HCT116 (cell line): ENCODE data around the gene GRIK1. TPM values are rescaled to one million over a fixed set of nuclear protein-coding genes. Genes with fewer than 3 reads are reported as not detected.

Experiments used
- ATAC-seq: fragments of 200-7000 bp; cut with Tn5 transposase; 2 replicates; pipeline ENCODE4 v1.9.1; 2020; ENCODE audit warnings: mild to moderate bottlenecking, moderate library complexity
- BruUV-seq: library from RNA; stranded (reverse); fragments of 400-500 nt; replicated peaks from 2 replicates; lab custom pipeline; 2021; lab: Mats Ljungman, UMichigan
- CTCF ChIA-PET: fragments of 300-600 bp; sonication (Branson Sonifier 250); formaldehyde crosslinking; loops from one replicate; lab custom pipeline; 2021; ENCODE audit warnings: antibody characterized with exemption; lab: Charles Lee
- POLR2A ChIA-PET: fragments of 300-600, 350-600 bp; sonication (Branson Sonifier 250); formaldehyde crosslinking; loops from one replicate; lab custom pipeline; 2021; ENCODE audit warnings: antibody characterized with exemption; lab: Charles Lee
- RAD21 ChIA-PET, 2 experiments: fragments of 300-600 bp; sonication (Branson Sonifier 250); formaldehyde crosslinking; loops; one replicate each; lab custom pipeline; 2023; ENCODE audit warnings: low total read pairs in 2 of 2; ENCODE audit not compliant: uncharacterized antibody in 2 of 2, unreplicated experiment in 2 of 2, low non-redundant PET in 1 of 2; lab: Charles Lee
- DNase-seq: peaks from one replicate; pipeline ENCODE4 v3.0.0-alpha.2; 2010; ENCODE audit warnings: low read depth, low spot score
- H2AFZ ChIP-seq: fragments of 200-600 bp; shearing (Covaris generic), sonication (generic); 2 replicates; pipeline ENCODE4 v1.6.1; 2017; ENCODE audit warnings: low read depth, mixed run types, mixed read lengths, antibody characterized with exemption, low read length; ENCODE audit not compliant: poor library complexity, severe bottlenecking
- H3K27ac ChIP-seq: 2 replicates; pipeline ENCODE4 v1.5.1; 2012; ENCODE audit warnings: low read depth, low read length
- H3K27me3 ChIP-seq: fragments of 200-600 bp; sonication (generic); 2 replicates; pipeline ENCODE4 v1.6.1; 2016; ENCODE audit warnings: mixed run types, low read length, mixed read lengths; ENCODE audit not compliant: insufficient read depth
- H3K36me3 ChIP-seq, 2 experiments: fragments of 200-500 bp in 1 of 2; fragments of 200-600 bp in 1 of 2; sonication (Bioruptor generic) in 1 of 2; sonication (generic) in 1 of 2; 2 replicates each; pipeline versions ENCODE4 v1.5.1 to v1.6.1; 2014 to 2016; ENCODE audit warnings: low read length in 2 of 2, inconsistent platforms in 1 of 2, mixed read lengths in 1 of 2, mixed run types in 1 of 2; ENCODE audit not compliant: insufficient read depth in 2 of 2, control insufficient read depth in 1 of 2
- H3K4me1 ChIP-seq, 2 experiments: fragments of 200-600 bp in 1 of 2; sonication (generic) in 1 of 2; 2 replicates each; pipeline versions ENCODE4 v1.5.1 to v1.6.1; 2012 to 2017; ENCODE audit warnings: low read length in 2 of 2, inconsistent platforms in 1 of 2, mild to moderate bottlenecking in 1 of 2, mixed read lengths in 1 of 2, mixed run types in 1 of 2, moderate library complexity in 1 of 2; ENCODE audit not compliant: insufficient read depth in 2 of 2, control insufficient read depth in 1 of 2
- H3K4me2 ChIP-seq: fragments of 200-600 bp; sonication (generic); 2 replicates; pipeline ENCODE4 v1.6.1; 2017; ENCODE audit warnings: mixed run types, low read length, mixed read lengths
- H3K4me3 ChIP-seq, 2 experiments: fragments of 200-600 bp in 1 of 2; sonication (generic) in 1 of 2; replicated peaks in 1 of 2; 2 replicates each; pipeline ENCODE4 v1.5.1; 2011 to 2016; ENCODE audit warnings: low read length in 2 of 2, control low read depth in 1 of 2, low read depth in 1 of 2, mild to moderate bottlenecking in 1 of 2, mixed read lengths in 1 of 2, mixed run types in 1 of 2
- H3K79me2 ChIP-seq: fragments of 200-600 bp; sonication (generic); 2 replicates; pipeline ENCODE4 v1.6.1; 2017; ENCODE audit warnings: mild to moderate bottlenecking, mixed run types, low read length, moderate library complexity, mixed read lengths; ENCODE audit not compliant: insufficient read depth
- H3K9ac ChIP-seq: fragments of 200-600 bp; sonication (generic); 2 replicates; pipeline ENCODE4 v1.6.1; 2016; ENCODE audit warnings: low read length, mixed read lengths
- H3K9me2 ChIP-seq: fragments of 200-600 bp; sonication (generic), shearing (Covaris generic); 2 replicates; pipeline ENCODE4 v1.6.1; 2017; ENCODE audit warnings: mixed run types, mild to moderate bottlenecking, moderate library complexity; ENCODE audit not compliant: insufficient read depth
- H3K9me3 ChIP-seq, 2 experiments: fragments of 200-500 bp in 1 of 2; fragments of 200-600 bp in 1 of 2; sonication (Bioruptor generic) in 1 of 2; sonication (generic) in 1 of 2; 2 replicates each; pipeline ENCODE4 v1.6.1; 2014 to 2017; ENCODE audit warnings: low read length in 2 of 2, mixed read lengths in 2 of 2, inconsistent platforms in 1 of 2, low read depth in 1 of 2, mild to moderate bottlenecking in 1 of 2, mixed run types in 1 of 2, moderate library complexity in 1 of 2; ENCODE audit not compliant: control insufficient read depth in 1 of 2, insufficient read depth in 1 of 2
- H4K20me1 ChIP-seq: fragments of 200-600 bp; sonication (generic), shearing (Covaris generic); 2 replicates; pipeline ENCODE4 v1.6.1; 2017; ENCODE audit warnings: mixed run types, mild to moderate bottlenecking, moderate library complexity; ENCODE audit not compliant: insufficient read depth
- ATF3 ChIP-seq: IDR thresholded peaks from 2 replicates; pipeline ENCODE4 v1.6.1; 2012
- CEBPB ChIP-seq: IDR thresholded peaks from 2 replicates; pipeline ENCODE4 v1.6.1; 2012; ENCODE audit warnings: low read depth
- EGR1 ChIP-seq: IDR thresholded peaks from 2 replicates; pipeline ENCODE4 v1.6.1; 2012; ENCODE audit warnings: low read depth
- ELF1 ChIP-seq: IDR thresholded peaks from 2 replicates; pipeline ENCODE4 v1.6.1; 2012; ENCODE audit warnings: low read depth, borderline replicate concordance
- EZH2phosphoT487 ChIP-seq: fragments of 200-600 bp; IDR thresholded peaks from 2 replicates; pipeline ENCODE4 v1.6.1; 2018; ENCODE audit warnings: antibody characterized with exemption, borderline replicate concordance
- FOSL1 ChIP-seq: IDR thresholded peaks from 2 replicates; pipeline ENCODE4 v1.6.1; 2012; ENCODE audit warnings: low read depth
- JUND ChIP-seq: IDR thresholded peaks from 2 replicates; pipeline ENCODE4 v1.6.1; 2012
- RAD21 ChIP-seq: IDR thresholded peaks from 2 replicates; pipeline ENCODE4 v1.6.1; 2012; ENCODE audit warnings: low read depth, mild to moderate bottlenecking
- REST ChIP-seq: IDR thresholded peaks from 2 replicates; pipeline ENCODE4 v1.6.1; 2012; ENCODE audit warnings: low read depth
- SRF ChIP-seq: IDR thresholded peaks from 2 replicates; pipeline ENCODE4 v1.6.1; 2012; ENCODE audit warnings: low read depth
- TCF7L2 ChIP-seq: IDR thresholded peaks from 2 replicates; pipeline ENCODE4 v1.7.0; 2011; ENCODE audit warnings: borderline replicate concordance, inconsistent platforms; ENCODE audit not compliant: insufficient read depth, insufficient read length; ENCODE audit errors: extremely low read depth
- ZBTB33 ChIP-seq: IDR thresholded peaks from 2 replicates; pipeline ENCODE4 v1.6.1; 2011; ENCODE audit warnings: mild to moderate bottlenecking, low read length, moderate library complexity; ENCODE audit not compliant: insufficient replicate concordance; ENCODE audit errors: extremely low read depth
- ZFX ChIP-seq: fragments of 450-650 bp; IDR thresholded peaks from 2 replicates; pipeline ENCODE4 v1.6.1; 2017
- intact Hi-C: fragments of 100-400 bp; cut with micrococcal nuclease; formaldehyde crosslinking; loops from 2 replicates; pipeline ENCODE4 v1.10.0; 2022
- total RNA-seq: library from RNA; stranded (reverse); gene quantifications from one replicate; pipeline ENCODE4 v1.2.1, GENCODE V29; 2021; ENCODE audit not compliant: unreplicated experiment

Gene GRIK1
- total RNA-seq, 1 experiment from 2014 or later = not detected

GRCh38 chr21:29613021-29613420, 326.8 kb downstream of the GRIK1 start:
- Histone ChIP-seq H3K27me3 (no peaks in the 10 kb centered on the region), H3K9me2 (no peaks in the 10 kb centered on the region), H3K9ac (no peak overlapping the region), H2AFZ (no peak overlapping the region), H3K27ac (no peak overlapping the region), H3K4me1 (no peaks in the 10 kb centered on the region), H3K79me2 (no peaks in the 10 kb centered on the region), H3K4me2 (no peak overlapping the region), H3K4me3 (no peak overlapping the region), H4K20me1 (no peaks in the 10 kb centered on the region), H3K36me3 (no peaks in the 10 kb centered on the region), H3K9me3 (no peaks in the 10 kb centered on the region; a peak in 1 of 4 replicates)
- POLR2A ChIA-PET = no interaction called here
- no peak for TF ChIP-seq ELF1
- no peak for TF ChIP-seq CEBPB
- TF ChIP-seq EGR1 = no peak
- no peak for TF ChIP-seq ZBTB33
- TF ChIP-seq EZH2phosphoT487 = no peak
- TF ChIP-seq TCF7L2 = no peak
- TF ChIP-seq SRF = no peak
- no peak for TF ChIP-seq REST
- TF ChIP-seq ZFX = no peak
- no peak for TF ChIP-seq JUND
- no peak for TF ChIP-seq RAD21
- no peak for TF ChIP-seq ATF3
- no peak for TF ChIP-seq FOSL1
- BruUV-seq = no TSS peak
- no peak for ATAC-seq
- RAD21 ChIA-PET = no interaction called here
- DNase-seq = no peak
- intact Hi-C loops = no loop called here
- CTCF ChIA-PET = no interaction called here
